ENCODE measurements around the gene EIF1B. TPM values are rescaled to one million over a fixed set of nuclear protein-coding genes. Genes with fewer than 3 reads are reported as not detected.
A peak's percentile ranks its signal among the peaks of the same experiment; 100 is the strongest.

Gene EIF1B
- total RNA-seq, 1 donor from 2014 or later = 77.1 TPM

- peaks cover 5% of the 10 kb centered on the region for H3K4me1 Mint-ChIP-seq
- DNase-seq (ENCODE audit: low spot score in 2 of 2, unreplicated experiment in 2 of 2) = no peak
- no peak overlapping the region for H3K4me3 Mint-ChIP-seq
- no peak for TF ChIP-seq CTCF (IDR thresholded peaks at IDR 0.05; ENCODE audit: unreplicated experiment)
- peak overlapping the region; percentile 39 for H3K27ac Mint-ChIP-seq
- H3K36me3 Mint-ChIP-seq = no peaks in the 10 kb centered on the region
- peaks cover 2% of the 10 kb centered on the region for H3K27me3 Mint-ChIP-seq (ENCODE audit: low read depth)
- no peaks in the 10 kb centered on the region for H3K9me3 Mint-ChIP-seq
Measured at GRCh38 chr3:40328374-40328773, 18.9 kb downstream of the EIF1B start.

- no peak for TF ChIP-seq CTCF (IDR thresholded peaks at IDR 0.05; ENCODE audit: unreplicated experiment)
- no peak for DNase-seq (ENCODE audit: low spot score in 2 of 2, unreplicated experiment in 2 of 2)
- Mint-ChIP-seq H3K9me3 (no peaks in the 10 kb centered on the region), H3K36me3 (no peaks in the 10 kb centered on the region), H3K4me3 (no peak overlapping the region), H3K27me3 (ENCODE audit: low read depth) (peaks cover 2% of the 10 kb centered on the region), H3K27ac (peak overlapping the region; percentile 70), H3K4me1 (peaks cover 5% of the 10 kb centered on the region)
Measured at GRCh38 chr3:40329071-40329470, 19.6 kb downstream of the EIF1B start.

- TF ChIP-seq CTCF (IDR thresholded peaks at IDR 0.05; ENCODE audit: unreplicated experiment) = no peak
- H3K4me3 Mint-ChIP-seq = no peak overlapping the region
- peaks cover under 1% of the 10 kb centered on the region for H3K9me3 Mint-ChIP-seq
- H3K4me1 Mint-ChIP-seq = peaks cover 5% of the 10 kb centered on the region
- H3K27ac Mint-ChIP-seq = no peak overlapping the region
- no peak for DNase-seq (ENCODE audit: low spot score in 2 of 2, unreplicated experiment in 2 of 2)
- H3K27me3 Mint-ChIP-seq (ENCODE audit: low read depth) = no peaks in the 10 kb centered on the region
- no peaks in the 10 kb centered on the region for H3K36me3 Mint-ChIP-seq
Measured at GRCh38 chr3:40332684-40333083, 23.2 kb downstream of the EIF1B start.

GRCh38 chr3:40333416-40333815 is 23.9 kb downstream of the EIF1B start:
- Mint-ChIP-seq H3K36me3 (no peaks in the 10 kb centered on the region), H3K27me3 (ENCODE audit: low read depth) (no peaks in the 10 kb centered on the region), H3K27ac (no peak overlapping the region), H3K4me3 (no peak overlapping the region), H3K9me3 (peaks cover 4% of the 10 kb centered on the region), H3K4me1 (peaks cover 3% of the 10 kb centered on the region)
- DNase-seq (ENCODE audit: low spot score in 2 of 2, unreplicated experiment in 2 of 2) = no peak
- TF ChIP-seq CTCF (IDR thresholded peaks at IDR 0.05; ENCODE audit: unreplicated experiment) = no peak

- H3K27me3 Mint-ChIP-seq (ENCODE audit: low read depth) = no peaks in the 10 kb centered on the region
- no peak overlapping the region for H3K4me3 Mint-ChIP-seq
- H3K27ac Mint-ChIP-seq = no peak overlapping the region
- H3K36me3 Mint-ChIP-seq = no peaks in the 10 kb centered on the region
- H3K4me1 Mint-ChIP-seq = peaks cover 1% of the 10 kb centered on the region
- no peak for DNase-seq (ENCODE audit: low spot score in 2 of 2, unreplicated experiment in 2 of 2)
- H3K9me3 Mint-ChIP-seq = peaks cover 4% of the 10 kb centered on the region
- no peak for TF ChIP-seq CTCF (IDR thresholded peaks at IDR 0.05; ENCODE audit: unreplicated experiment)
Measured at GRCh38 chr3:40333852-40334251, 24.3 kb downstream of the EIF1B start.

- H3K4me3 Mint-ChIP-seq = no peak overlapping the region
- no peak for DNase-seq (ENCODE audit: low spot score in 2 of 2, unreplicated experiment in 2 of 2)
- no peak for TF ChIP-seq CTCF (IDR thresholded peaks at IDR 0.05; ENCODE audit: unreplicated experiment)
- no peak overlapping the region for H3K27ac Mint-ChIP-seq
- H3K9me3 Mint-ChIP-seq = peaks cover 4% of the 10 kb centered on the region
- no peaks in the 10 kb centered on the region for H3K4me1 Mint-ChIP-seq
- no peaks in the 10 kb centered on the region for H3K36me3 Mint-ChIP-seq
- H3K27me3 Mint-ChIP-seq (ENCODE audit: low read depth) = no peaks in the 10 kb centered on the region
Measured at GRCh38 chr3:40336101-40336500, 26.6 kb downstream of the EIF1B start.

Measured in mesothelial cell of epicardium (in vitro differentiated cells).